ENCODE measurements around the gene E2F3. TPM values are rescaled to one million over a fixed set of nuclear protein-coding genes. Genes with fewer than 3 reads are reported as not detected.

The E2F3 gene
- total RNA-seq, 4 donors from 2014 or later: 2.2 to 16.3 (median 5.6) TPM

- Histone ChIP-seq H3K4me1 (no peaks in the 10 kb centered on the region), H3K4me3 (no peak overlapping the region), H3K27me3 (no peaks in the 10 kb centered on the region), H3K9me3 (no peaks in the 10 kb centered on the region), H3K27ac (no peak overlapping the region), H3K36me3 (peaks cover 0 to 21% (median 5%) of the 10 kb centered on the region in 4 donors)
- no peak for DNase-seq
- TF ChIP-seq CTCF (IDR thresholded peaks at IDR 0.05) (no peak), EP300 (IDR thresholded peaks at IDR 0.05; ENCODE audit: low read depth) (no peak), POLR2A (IDR thresholded peaks at IDR 0.05) (no peak), POLR2AphosphoS5 (IDR thresholded peaks at IDR 0.05) (no peak)
- WGBS, 2 donors (ENCODE audit: low coverage in 1 of 2): 90 to 97% methylated on average over 4 of the region's 4 CpGs
- intact Hi-C loops (cut with DNase I; ENCODE audit: low total_unique reads) (no loop called here), in situ Hi-C loops (cut with MboI; ENCODE audit: low pct_ligation_motif_present in 1 of 4, low pct_unique_long_range_greater_than_20kb in 1 of 4, low sequenced_read_pairs in 3 of 4) (no loop called here)
Measured at GRCh38 chr6:20486641-20487040, 85.0 kb downstream of the E2F3 start.

- H3K4me3 ChIP-seq: no peak overlapping the region
- DNase-seq: no peak
- no peaks in the 10 kb centered on the region for H3K9me3 ChIP-seq
- H3K4me1 ChIP-seq: no peaks in the 10 kb centered on the region
- in situ Hi-C loops (cut with MboI; ENCODE audit: low pct_ligation_motif_present in 1 of 4, low pct_unique_long_range_greater_than_20kb in 1 of 4, low sequenced_read_pairs in 3 of 4): no loop called here
- no peaks in the 10 kb centered on the region for H3K27me3 ChIP-seq
- peaks cover 0 to 21% (median 4%) of the 10 kb centered on the region in 4 donors for H3K36me3 ChIP-seq
- intact Hi-C loops (cut with DNase I; ENCODE audit: low total_unique reads): no loop called here
- TF ChIP-seq CTCF (IDR thresholded peaks at IDR 0.05) (no peak), POLR2A (IDR thresholded peaks at IDR 0.05) (no peak), POLR2AphosphoS5 (IDR thresholded peaks at IDR 0.05) (no peak), EP300 (IDR thresholded peaks at IDR 0.05; ENCODE audit: low read depth) (no peak)
- H3K27ac ChIP-seq: no peak overlapping the region
- WGBS, 2 donors (ENCODE audit: low coverage in 1 of 2): 91 to 92% methylated on average over 3 to 6 of the region's 6 CpGs
Measured at GRCh38 chr6:20487669-20488375, 86.1 kb downstream of the E2F3 start.

- Histone ChIP-seq H3K9me3 (no peaks in the 10 kb centered on the region), H3K4me3 (no peak overlapping the region), H3K27me3 (no peaks in the 10 kb centered on the region), H3K36me3 (peaks cover 0 to 21% (median 4%) of the 10 kb centered on the region in 4 donors), H3K27ac (no peak overlapping the region), H3K4me1 (no peaks in the 10 kb centered on the region)
- intact Hi-C loops (cut with DNase I; ENCODE audit: low total_unique reads): loop anchor here (5.0 kb wide), 1 partner anchor 948 kb away; no protein-coding TSS in a partner anchor
- TF ChIP-seq CTCF (IDR thresholded peaks at IDR 0.05) (no peak), EP300 (IDR thresholded peaks at IDR 0.05; ENCODE audit: low read depth) (no peak), POLR2AphosphoS5 (IDR thresholded peaks at IDR 0.05) (no peak), POLR2A (IDR thresholded peaks at IDR 0.05) (no peak)
- in situ Hi-C loops (cut with MboI; ENCODE audit: low pct_ligation_motif_present in 1 of 4, low pct_unique_long_range_greater_than_20kb in 1 of 4, low sequenced_read_pairs in 3 of 4): no loop called here
- WGBS, 2 donors (ENCODE audit: low coverage in 1 of 2): 86 to 98% methylated on average over 1 to 6 of the region's 6 CpGs
- no peak for DNase-seq
Measured at GRCh38 chr6:20490591-20490990, 88.9 kb downstream of the E2F3 start.

- Histone ChIP-seq H3K4me1 (no peaks in the 10 kb centered on the region), H3K36me3 (peaks cover 0 to 21% (median 4%) of the 10 kb centered on the region in 4 donors), H3K4me3 (no peak overlapping the region), H3K27ac (no peak overlapping the region), H3K9me3 (no peaks in the 10 kb centered on the region), H3K27me3 (no peaks in the 10 kb centered on the region)
- intact Hi-C loops (cut with DNase I; ENCODE audit: low total_unique reads): loop anchor here (5.0 kb wide), 1 partner anchor 950 kb away; no protein-coding TSS in a partner anchor
- no peak for TF ChIP-seq EP300 (IDR thresholded peaks at IDR 0.05; ENCODE audit: low read depth)
- no peak for TF ChIP-seq CTCF (IDR thresholded peaks at IDR 0.05)
- no peak for TF ChIP-seq POLR2A (IDR thresholded peaks at IDR 0.05)
- no peak for TF ChIP-seq POLR2AphosphoS5 (IDR thresholded peaks at IDR 0.05)
- 89 to 100% methylated on average over 1 to 2 of the region's 2 CpGs for WGBS, 2 donors (ENCODE audit: low coverage in 1 of 2)
- in situ Hi-C loops (cut with MboI; ENCODE audit: low pct_ligation_motif_present in 1 of 4, low pct_unique_long_range_greater_than_20kb in 1 of 4, low sequenced_read_pairs in 3 of 4): no loop called here
- DNase-seq: no peak
Measured at GRCh38 chr6:20492099-20492498, 90.4 kb downstream of the E2F3 start.

Measured in transverse colon (tissue), 4 donors.